GM23338 (cell line): ENCODE data around the gene CHST2.

Experiments
- POLR2AphosphoS5 ChIP-seq: IDR thresholded peaks from 2 replicates; pipeline ENCODE4 v1.6.1; 2016; ENCODE audit warnings: antibody characterized with exemption, low read depth
- TF ChIP-seq, protein P1 (sequence below): IDR thresholded peaks from 2 replicates; pipeline ENCODE4 v1.6.1; 2016; ENCODE audit warnings: antibody characterized with exemption

DNA sequence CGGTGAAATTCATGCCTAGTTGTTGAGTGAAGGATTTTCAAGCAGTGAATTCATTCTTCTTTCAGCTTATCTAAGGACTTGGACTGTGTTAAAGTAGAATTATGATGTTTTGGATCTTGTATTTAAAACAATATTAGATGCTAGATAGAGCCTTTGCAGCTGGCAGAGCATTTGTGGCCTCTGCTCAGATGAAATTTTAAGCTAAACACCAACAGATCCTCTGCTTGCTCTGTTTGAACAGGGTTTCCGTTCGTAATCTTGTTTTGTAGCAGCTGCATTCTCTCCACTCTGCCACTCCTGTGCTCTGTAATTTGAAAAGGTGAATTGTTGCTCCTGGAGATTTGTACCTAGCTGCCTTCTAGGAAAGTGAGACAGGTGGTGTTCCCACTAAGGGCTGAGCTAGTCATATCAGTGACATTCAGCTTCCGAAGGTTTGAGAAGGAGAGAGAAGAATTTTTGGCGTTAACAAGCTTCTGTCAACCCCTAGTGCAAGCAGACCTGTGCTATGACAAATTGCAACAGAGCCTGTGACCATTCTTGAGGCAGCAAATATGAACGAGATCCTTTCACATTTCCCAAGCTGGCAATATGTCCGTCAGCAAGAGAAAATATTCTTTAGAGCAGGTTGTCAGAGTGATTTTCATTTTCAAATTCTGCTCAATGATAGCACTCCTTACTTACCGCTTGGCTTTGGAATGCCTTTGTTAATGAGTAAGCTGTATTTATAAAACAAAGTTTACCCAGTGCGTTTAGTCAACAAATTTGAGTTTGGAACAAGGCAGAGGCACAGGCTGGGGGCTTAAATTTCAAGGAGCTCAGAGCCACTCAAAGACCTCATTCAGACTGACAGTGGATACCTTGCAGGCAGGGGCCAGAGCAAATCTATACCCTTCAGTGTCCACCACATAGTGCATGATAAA is 5.3 kb downstream of the CHST2 start:
- TF ChIP-seq, protein P1, sequence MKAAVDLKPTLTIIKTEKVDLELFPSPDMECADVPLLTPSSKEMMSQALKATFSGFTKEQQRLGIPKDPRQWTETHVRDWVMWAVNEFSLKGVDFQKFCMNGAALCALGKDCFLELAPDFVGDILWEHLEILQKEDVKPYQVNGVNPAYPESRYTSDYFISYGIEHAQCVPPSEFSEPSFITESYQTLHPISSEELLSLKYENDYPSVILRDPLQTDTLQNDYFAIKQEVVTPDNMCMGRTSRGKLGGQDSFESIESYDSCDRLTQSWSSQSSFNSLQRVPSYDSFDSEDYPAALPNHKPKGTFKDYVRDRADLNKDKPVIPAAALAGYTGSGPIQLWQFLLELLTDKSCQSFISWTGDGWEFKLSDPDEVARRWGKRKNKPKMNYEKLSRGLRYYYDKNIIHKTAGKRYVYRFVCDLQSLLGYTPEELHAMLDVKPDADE: no peak
- TF ChIP-seq POLR2AphosphoS5: no peak
